ENCODE measurements around the gene THBS1.

THBS1 gene

GRCh38 chr15:39628144-39628508, 47.2 kb downstream of the THBS1 start:
- TF ChIP-seq CTCF (IDR thresholded peaks at IDR 0.05), result peak; percentile 28
- TF ChIP-seq ZFX (IDR thresholded peaks at IDR 0.05; ENCODE audit: borderline replicate concordance), result no peak

DNA sequence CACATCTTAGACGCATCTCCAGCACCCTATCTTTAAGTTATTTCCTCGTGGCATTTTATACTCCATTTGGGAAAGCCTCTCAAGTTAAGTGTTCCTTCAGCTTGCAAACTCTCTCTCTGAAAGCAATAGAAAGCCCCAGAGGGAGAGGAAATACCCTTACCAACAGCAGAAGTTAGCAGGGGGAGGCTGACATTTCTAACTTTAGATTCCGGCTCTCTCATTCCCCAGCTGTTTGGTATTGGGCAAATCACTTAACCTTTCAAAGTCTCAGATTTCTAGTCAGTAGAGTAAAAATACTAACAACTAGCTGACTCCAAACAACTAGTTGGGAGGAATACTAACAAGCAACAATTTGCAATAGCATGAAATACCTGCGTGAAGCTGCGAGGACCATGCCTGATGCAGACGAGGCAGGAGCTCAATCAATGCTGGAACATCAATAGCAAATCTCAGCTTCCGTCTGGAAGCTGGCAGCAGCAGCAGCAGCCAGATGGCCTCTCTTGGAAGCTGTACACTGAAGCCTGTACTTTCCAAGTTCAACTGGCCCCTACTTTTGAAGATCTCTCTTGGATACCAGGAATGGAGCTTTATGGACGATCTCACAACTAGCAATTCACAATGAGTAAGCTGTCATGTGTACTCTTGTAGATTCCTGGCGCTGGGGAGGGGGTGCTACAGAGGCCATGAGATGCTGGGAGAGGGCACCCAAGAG, 47.8 kb downstream of the THBS1 start:
- H3K27ac ChIP-seq, result no peak overlapping the region
- TF ChIP-seq ZFX (IDR thresholded peaks at IDR 0.05; ENCODE audit: borderline replicate concordance), result no peak
- no peak for TF ChIP-seq CTCF (IDR thresholded peaks at IDR 0.05)

More at GRCh38 chr15:39628144-39628508, 47.2 kb downstream of the THBS1 start:
- H3K27ac ChIP-seq, result no peak overlapping the region

- TF ChIP-seq CTCF (IDR thresholded peaks at IDR 0.05) (no peak), ZFX (IDR thresholded peaks at IDR 0.05; ENCODE audit: borderline replicate concordance) (no peak)
- H3K27ac ChIP-seq, result peak overlapping the region; percentile 57
Observed at GRCh38 chr15:39629371-39629770, 48.5 kb downstream of the THBS1 start.

DNA sequence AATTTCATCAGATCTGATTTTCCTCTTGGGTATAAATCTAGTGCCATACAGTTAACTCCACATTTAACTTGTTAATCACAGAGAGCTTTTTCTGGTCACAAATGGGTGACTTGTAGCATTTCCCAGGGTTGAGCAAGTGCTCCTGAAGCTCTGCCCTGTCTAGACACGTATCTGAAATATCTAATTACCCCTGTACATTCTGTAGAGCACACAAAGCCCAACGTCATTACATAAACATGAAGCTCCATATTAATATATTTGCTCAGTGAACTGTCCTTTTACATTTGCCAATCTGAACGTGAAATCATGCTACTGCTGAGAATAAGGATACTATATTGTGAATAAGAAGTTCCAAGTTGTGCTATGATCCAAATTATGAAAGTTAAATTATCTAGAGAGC, 49.0 kb downstream of the THBS1 start:
- TF ChIP-seq ZFX (IDR thresholded peaks at IDR 0.05; ENCODE audit: borderline replicate concordance) (no peak), CTCF (IDR thresholded peaks at IDR 0.05) (no peak)
- peak overlapping the region; percentile 57 for H3K27ac ChIP-seq

DNA sequence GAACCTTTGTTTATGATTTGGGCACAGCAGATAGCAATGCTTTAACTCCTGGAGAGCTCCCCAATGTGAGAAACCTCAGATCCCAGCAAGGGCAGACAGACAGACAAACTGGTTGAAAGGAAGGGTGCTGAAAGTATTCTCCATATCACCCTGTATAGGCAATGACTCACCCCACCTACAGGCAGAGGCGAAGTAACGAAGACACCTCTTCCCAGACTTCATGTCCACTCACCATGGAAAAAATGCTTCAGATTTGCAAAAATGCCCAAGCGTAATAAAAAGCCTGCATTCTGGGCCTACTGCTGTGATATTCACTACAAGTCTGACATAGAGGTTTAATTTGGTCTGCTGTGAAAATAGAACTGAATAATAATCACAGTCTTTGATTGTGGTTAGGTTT, 50.5 kb downstream of the THBS1 start:
- no peak overlapping the region for H3K27ac ChIP-seq
- TF ChIP-seq ZFX (IDR thresholded peaks at IDR 0.05; ENCODE audit: borderline replicate concordance), result no peak
- TF ChIP-seq CTCF (IDR thresholded peaks at IDR 0.05), result no peak

DNA sequence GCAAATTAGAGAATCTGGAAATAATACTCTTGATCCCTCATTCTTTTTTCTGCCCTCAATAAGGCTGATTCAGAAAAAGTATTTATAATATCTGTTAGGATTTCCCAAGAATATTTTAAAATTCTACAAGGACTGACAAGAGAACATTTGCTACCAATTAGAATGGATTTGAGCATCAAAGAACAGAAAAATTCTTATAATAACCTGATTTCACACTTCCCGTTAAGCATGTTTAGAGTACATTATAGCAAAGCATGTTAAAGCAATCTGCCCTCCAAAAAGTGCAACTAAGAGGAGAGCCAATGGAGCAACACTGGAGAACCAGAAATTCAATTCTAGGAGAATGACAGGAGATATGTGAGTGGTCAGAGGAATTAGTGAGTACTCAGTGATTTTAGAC, 57.2 kb downstream of the THBS1 start:
- no peak overlapping the region for H3K27ac ChIP-seq
- TF ChIP-seq CTCF (IDR thresholded peaks at IDR 0.05) (no peak), ZFX (IDR thresholded peaks at IDR 0.05; ENCODE audit: borderline replicate concordance) (no peak)

GRCh38 chr15:39639037-39639436, 58.2 kb downstream of the THBS1 start:
- no peak for TF ChIP-seq CTCF (IDR thresholded peaks at IDR 0.05)
- no peak for TF ChIP-seq ZFX (IDR thresholded peaks at IDR 0.05; ENCODE audit: borderline replicate concordance)
- no peak overlapping the region for H3K27ac ChIP-seq
